HG03571 (cell line): ENCODE data around the gene CDK14.
A peak's percentile ranks its signal among the peaks of the same experiment; 100 is the strongest.

ENCODE experiments used
- ATAC-seq: cut with Tn5 transposase; IDR thresholded peaks from one replicate; pipeline ENCODE4 v1.9.1; 2021; ENCODE audit not compliant: unreplicated experiment

The CDK14 gene

GRCh38 chr7:91082852-91083495 is 486.9 kb downstream of the CDK14 start:
- no peak for ATAC-seq

DNA sequence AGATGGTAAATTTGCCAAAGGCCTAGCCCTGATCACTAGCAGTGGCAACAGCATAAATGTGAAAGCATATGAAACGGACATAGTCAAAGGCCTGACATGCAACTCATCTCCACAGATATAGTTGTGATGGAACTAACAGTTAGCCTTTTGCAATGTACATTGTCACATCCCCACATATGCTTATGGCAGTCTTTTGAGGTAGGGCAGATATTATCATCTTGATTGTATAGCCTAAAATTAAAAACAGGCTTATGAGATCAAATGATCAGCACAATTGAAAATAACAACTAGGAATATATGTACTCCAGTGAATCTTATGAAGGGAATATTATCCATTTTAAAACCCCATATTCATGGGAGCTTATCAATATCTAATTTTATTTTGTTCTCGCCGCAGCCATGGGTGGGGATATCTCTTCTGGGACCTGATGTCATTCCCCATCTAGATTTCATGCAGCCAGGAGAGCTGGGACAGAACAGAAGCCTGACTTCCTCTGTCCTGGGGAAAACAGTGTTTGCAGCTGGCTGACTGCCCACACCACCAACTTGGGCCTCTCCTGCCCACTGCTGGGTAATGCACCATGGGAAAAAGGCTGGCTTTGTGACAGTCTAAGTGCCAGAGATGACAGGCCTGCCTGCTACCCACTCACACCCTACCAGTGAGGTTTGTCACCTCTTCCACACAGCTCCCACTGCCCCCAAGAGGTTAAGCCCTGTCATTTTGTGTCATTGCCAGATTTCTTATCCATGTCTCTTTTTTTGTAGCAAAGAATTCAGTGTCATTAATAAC is 487.9 kb downstream of the CDK14 start:
- ATAC-seq, result no peak

DNA sequence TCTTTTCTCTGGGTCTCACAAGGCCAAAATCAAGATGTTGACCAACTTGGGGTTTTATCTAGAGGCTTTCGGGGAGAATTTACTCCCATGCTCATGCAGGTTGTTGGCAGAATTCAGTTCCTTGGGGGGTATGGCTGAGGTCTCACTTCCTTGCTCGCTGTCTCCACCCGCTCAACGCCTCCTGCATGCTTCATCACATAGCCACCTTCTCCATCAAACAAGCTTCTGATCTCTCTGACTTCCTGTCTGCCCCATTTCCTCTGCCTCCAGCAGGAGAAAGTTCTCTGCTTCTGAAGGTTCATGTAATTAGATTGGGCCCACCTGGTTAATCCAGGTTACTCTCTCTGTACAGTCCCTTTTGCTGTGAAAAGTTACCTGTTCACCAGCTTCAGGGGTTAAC is 489.1 kb downstream of the CDK14 start:
- ATAC-seq, result no peak

GRCh38 chr7:91086200-91086599 is 490.1 kb downstream of the CDK14 start:
- ATAC-seq, result no peak

DNA sequence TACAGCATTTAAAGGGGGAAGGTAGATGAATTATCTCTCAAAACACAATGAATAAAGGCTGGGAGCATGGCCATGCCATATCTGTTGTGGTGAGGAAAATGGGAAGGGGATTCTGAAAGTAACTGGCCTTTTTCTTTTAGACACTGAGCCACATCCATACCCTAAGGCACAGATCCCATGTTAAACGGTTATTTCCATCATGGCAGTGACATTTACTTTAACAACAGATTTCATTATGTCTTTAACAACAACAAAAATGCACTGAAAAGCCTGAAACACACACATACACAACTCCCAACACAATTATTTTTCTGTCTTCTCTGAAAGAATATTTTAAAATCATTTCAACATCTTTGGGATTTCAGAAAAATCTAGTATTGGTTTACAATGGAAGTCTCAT is 492.0 kb downstream of the CDK14 start:
- ATAC-seq, result no peak

DNA sequence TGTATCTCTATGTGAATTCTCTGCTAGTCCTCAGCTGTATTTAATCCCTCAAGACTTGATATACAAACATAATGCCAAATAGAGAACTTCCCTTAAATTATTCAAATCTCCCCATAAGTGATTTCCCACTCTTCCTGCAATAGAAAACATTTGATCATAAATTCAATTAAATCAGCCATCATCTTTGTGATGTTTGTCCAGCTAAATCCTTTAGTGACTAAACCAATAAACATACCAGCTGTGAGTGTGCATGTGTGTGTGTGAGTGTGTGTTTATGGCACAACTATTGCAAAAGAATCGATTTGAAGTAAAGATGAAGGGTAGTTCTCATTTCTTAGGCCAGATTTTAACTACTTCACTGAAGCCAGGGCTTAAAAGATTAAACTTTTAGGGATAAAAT is 492.6 kb downstream of the CDK14 start:
- no peak for ATAC-seq

- ATAC-seq, result peak; percentile 70
These were observed 493.4 kb downstream of the CDK14 start for GRCh38 chr7:91089382-91089963.

DNA sequence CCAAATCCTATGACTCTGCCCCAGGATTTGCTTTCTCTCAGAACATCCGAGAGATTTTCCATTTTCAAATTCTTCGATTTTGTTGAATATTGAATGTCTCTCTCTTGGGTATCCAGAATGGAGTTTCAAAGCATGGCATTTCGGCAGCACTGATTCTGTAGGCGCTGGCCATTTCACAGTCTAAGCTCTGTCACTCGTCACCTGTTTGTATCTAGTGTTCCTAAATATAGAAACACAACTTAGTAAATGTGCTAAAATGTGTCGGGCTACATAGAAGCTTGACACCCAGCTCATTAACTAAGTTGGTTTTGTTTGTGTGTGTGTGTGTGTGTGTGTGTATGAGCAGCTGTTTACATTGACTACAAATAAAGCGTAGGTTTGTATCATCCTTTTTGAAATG is 494.6 kb downstream of the CDK14 start:
- ATAC-seq, result no peak

- ATAC-seq, result no peak
These were observed 495.5 kb downstream of the CDK14 start for GRCh38 chr7:91091631-91092030.

GRCh38 chr7:91093181-91093580 is 497.1 kb downstream of the CDK14 start:
- no peak for ATAC-seq

GRCh38 chr7:91098566-91098965 is 502.4 kb downstream of the CDK14 start:
- no peak for ATAC-seq

DNA sequence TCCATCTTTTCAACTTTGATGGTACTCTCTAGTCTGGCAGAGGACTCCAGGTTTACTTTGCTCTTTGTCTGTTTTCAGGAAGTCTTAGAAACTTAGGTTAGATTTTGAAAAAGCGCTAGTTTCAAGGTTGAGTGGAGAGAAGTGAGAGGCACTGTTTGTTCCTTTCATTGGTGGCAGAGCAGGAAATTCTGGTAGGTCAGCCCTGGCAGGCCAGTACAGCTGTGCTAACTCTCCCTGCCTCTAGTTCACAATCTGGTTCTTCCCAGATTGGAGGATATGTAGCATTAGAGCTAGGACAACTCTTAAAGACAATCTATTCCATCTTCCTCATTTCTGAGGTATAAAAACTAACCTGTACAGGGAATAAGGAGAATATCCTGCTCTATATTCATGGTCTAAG is 507.2 kb downstream of the CDK14 start:
- no peak for ATAC-seq

DNA sequence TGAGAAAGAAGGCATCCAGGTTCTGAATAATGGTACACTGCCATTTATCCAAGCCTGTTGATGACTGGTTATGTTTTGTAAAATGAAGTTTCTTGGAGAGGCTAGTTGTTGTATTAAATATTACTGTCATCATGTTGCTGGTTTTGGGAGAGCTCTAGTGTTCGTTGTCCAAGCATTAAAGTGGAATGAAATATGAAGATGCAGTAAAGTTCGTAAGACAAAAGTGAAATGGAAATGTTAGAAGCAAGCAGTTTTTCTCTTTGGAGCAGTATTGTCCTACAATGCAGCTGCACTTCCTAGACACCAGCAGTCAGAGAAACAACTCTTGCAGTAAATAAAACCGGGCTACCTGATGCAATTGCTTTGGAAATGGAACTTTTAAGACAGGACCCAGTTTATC is 511.3 kb downstream of the CDK14 start:
- ATAC-seq, result no peak

GRCh38 chr7:91109200-91109599 is 513.1 kb downstream of the CDK14 start:
- ATAC-seq, result no peak

DNA sequence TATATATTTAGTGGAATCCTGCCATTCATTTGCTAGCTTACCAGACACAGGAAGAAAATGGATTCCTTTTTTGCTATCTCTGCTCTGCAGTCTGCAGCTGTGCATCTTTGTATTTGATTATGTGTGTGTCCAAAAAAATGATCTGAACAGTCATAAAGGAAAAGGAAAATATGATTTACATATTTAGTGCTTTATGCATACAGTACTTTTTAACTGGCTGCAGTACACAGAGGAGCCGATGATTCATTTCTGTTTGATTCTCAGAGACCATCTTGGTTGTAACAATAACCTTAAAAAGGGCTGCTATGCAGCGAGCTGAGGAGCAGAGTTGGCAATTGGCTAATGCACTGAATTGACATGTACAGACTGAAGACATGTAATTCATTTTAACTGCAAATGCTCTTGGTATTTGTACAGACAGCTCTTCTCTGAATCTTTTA is 516.8 kb downstream of the CDK14 start:
- ATAC-seq, result no peak

DNA sequence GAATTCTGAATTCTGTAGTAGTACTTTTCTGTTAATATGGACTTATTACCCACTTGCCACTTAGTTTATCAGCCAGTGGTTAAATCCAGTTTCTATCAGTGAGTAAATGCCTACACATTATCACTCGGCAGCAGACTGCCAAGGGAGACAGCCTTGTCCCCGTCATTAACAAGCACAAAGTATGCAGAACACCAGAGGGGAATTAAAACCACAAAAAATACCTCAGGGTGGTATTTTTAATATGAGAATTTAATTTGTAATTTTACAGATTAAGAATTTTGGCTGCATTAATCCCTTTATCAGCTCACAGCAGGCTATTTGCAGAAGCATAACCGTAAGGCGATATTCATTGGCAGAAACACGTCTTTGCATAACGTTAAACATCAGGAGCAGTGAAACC is 518.1 kb downstream of the CDK14 start:
- no peak for ATAC-seq

DNA sequence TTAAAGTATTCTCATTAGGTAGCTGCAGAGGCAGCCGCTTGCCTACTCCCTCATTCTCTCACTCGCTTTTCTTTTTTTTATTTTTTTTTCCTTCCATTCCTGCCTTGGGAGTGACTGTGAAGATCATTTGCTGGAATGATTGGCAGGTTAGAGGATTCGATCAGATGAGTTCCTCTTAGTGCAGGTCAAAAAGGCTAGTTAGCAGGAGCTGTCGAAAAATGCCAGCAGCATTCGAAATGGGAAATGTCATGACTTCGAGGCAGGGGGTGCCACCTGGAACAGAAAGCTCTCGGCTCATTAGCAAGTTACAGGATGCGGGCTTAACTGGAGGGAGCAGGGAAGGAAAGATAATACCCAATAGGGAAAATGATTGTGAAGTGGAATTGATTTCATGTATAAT is 530.6 kb downstream of the CDK14 start:
- no peak for ATAC-seq

DNA sequence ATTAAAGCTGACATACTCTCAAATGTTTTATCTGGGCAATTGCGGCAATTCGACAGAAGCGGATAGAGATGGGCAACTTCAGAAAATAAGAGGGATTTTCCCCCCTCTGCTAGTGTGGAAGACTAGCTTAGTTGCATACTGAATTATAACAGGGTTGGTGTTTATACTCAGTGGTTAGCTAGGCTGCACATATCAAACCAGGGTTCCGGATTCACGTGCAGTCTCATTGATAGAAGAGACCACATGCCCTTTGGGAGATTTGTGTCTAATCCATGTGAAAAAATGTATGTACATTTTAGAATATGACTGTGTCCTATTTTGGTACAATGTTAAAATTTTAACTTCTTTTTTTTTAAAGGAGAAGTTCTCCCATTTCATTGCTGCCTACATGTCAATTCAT is 531.2 kb downstream of the CDK14 start:
- no peak for ATAC-seq

GRCh38 chr7:91127959-91128358 is 531.8 kb downstream of the CDK14 start:
- ATAC-seq, result no peak

- no peak for ATAC-seq
These were observed 532.7 kb downstream of the CDK14 start for GRCh38 chr7:91128683-91129348.

DNA sequence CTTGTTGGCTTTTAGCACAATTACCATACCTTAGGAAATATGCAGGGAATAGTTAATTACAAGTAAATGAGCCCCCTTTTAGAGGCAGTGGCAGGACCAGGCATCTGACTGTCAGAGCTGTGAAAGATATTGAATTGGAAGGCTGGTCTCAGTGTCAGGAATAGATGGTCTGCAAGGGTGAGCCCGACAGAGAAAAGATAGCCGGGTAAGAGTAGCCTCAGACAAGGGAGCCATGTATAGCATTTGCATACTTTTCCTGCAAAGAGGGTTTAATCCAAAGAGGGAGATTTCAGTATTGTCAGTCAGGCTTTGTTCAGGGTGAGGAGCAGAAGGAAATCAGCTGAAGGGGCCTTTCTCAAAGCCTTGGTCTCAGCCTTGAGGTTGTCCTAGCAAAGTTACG is 539.2 kb downstream of the CDK14 start:
- ATAC-seq, result no peak
